Erythroblast (primary cell): ENCODE measurements around the gene BGLAP.

Source experiments
- GATA1 ChIP-seq: IDR thresholded peaks from 2 replicates; pipeline ENCODE4 v1.6.1; 2011; ENCODE audit warnings: low read depth, mild to moderate bottlenecking, control low read depth, low read length, moderate library complexity
- POLR2A ChIP-seq: IDR thresholded peaks from 2 replicates; pipeline ENCODE4 v1.6.1; 2011; ENCODE audit warnings: mild to moderate bottlenecking, low read length

DNA sequence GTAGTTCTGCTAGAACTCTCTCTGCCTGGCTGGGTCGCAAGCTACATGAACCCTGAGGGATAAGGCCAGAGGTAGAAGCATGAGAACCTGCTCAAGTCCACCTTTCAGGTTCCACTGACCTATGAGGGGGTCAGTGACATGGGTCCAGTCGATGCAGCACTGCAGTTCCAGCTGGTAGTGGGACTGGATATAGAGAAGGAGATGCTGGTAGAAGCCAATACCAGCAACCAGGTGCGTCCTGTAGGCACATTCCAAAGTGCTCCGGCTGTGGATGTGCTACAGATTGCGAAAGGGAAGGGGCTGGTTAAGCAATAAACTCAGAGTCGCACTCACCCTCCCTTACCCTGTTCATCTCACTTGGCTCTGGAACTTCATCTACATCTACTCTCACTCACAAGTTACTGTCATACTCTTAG, 35.0 kb downstream of the BGLAP start:
- TF ChIP-seq POLR2A (no peak), GATA1 (no peak)
